PC-9 (cell line): Measurements from ENCODE around the gene PARPBP. TPM values are rescaled to one million over a fixed set of nuclear protein-coding genes. Genes with fewer than 3 reads are reported as not detected.

Experiments used
- BruUV-seq: library from RNA; stranded (reverse); fragments of 400-500 nt; replicated peaks from 2 replicates; lab custom pipeline; 2021; lab: Mats Ljungman, UMichigan
- CTCF ChIA-PET: fragments of 300-600 bp; sonication (Branson Sonifier 250); formaldehyde crosslinking; loops from one replicate; lab custom pipeline; 2022; ENCODE audit warnings: antibody characterized with exemption; lab: Charles Lee
- POLR2A ChIA-PET: fragments of 300-600 bp; sonication (Branson Sonifier 250); formaldehyde crosslinking; loops from one replicate; lab custom pipeline; 2022; ENCODE audit warnings: antibody characterized with exemption; ENCODE audit not compliant: unreplicated experiment; lab: Charles Lee
- DNase-seq, 2 experiments: peaks; one replicate each; pipeline versions ENCODE4 v3.0.0 to v3.0.0-alpha.2; 2015 to 2022; ENCODE audit warnings: mixed read lengths in 1 of 2
- H2AFZ ChIP-seq: fragments of 200-600 bp; sonication (generic); 2 replicates; pipeline ENCODE4 v1.8.1; 2017; ENCODE audit warnings: antibody characterized with exemption
- H3F3A ChIP-seq: fragments of 200-600 bp; sonication (generic); 2 replicates; pipeline ENCODE4 v1.8.1; 2017; ENCODE audit warnings: antibody characterized with exemption, mild to moderate bottlenecking, low read depth; ENCODE audit not compliant: insufficient read depth
- H3K27ac ChIP-seq: fragments of 200-600 bp; sonication (generic); 2 replicates; pipeline ENCODE4 v1.6.1; 2016; ENCODE audit warnings: mixed run types
- H3K27me3 ChIP-seq: fragments of 200-600 bp; sonication (generic); 2 replicates; pipeline ENCODE4 v1.6.1; 2016; ENCODE audit warnings: low read depth, mixed run types; ENCODE audit not compliant: insufficient read depth
- H3K36me3 ChIP-seq: fragments of 200-600 bp; sonication (generic); 2 replicates; pipeline ENCODE4 v1.6.1; 2016; ENCODE audit warnings: low read depth, mixed run types
- H3K4me1 ChIP-seq: fragments of 200-600 bp; sonication (generic); replicated peaks from 2 replicates; pipeline ENCODE4 v1.6.1; 2016; ENCODE audit warnings: mixed run types; ENCODE audit not compliant: insufficient read depth
- H3K4me2 ChIP-seq: fragments of 200-600 bp; sonication (generic); 2 replicates; pipeline ENCODE4 v1.6.1; 2017; ENCODE audit warnings: mixed run types
- H3K4me3 ChIP-seq: fragments of 200-600 bp; sonication (generic); 2 replicates; pipeline ENCODE4 v1.6.1; 2016; ENCODE audit warnings: mixed run types
- H3K79me2 ChIP-seq: fragments of 200-600 bp; sonication (generic); 2 replicates; pipeline ENCODE4 v1.6.1; 2017; ENCODE audit warnings: low read depth, mixed run types
- H3K9me2 ChIP-seq: fragments of 200-600 bp; sonication (generic); 2 replicates; pipeline ENCODE4 v1.8.1; 2017; ENCODE audit warnings: mild to moderate bottlenecking; ENCODE audit not compliant: insufficient read depth
- H3K9me3 ChIP-seq: fragments of 200-600 bp; sonication (generic); 2 replicates; pipeline ENCODE4 v1.8.1; 2016; ENCODE audit warnings: low read depth; ENCODE audit not compliant: insufficient read depth
- H4K20me1 ChIP-seq: fragments of 200-600 bp; sonication (generic); 2 replicates; pipeline ENCODE4 v1.8.1; 2017; ENCODE audit not compliant: insufficient read depth
- EZH2 ChIP-seq: fragments of 200-600 bp; sonication (generic); IDR thresholded peaks from 2 replicates; pipeline ENCODE4 v1.8.0; 2017; ENCODE audit warnings: antibody characterized with exemption, low read depth
- intact Hi-C: fragments of 100-400 bp; cut with micrococcal nuclease; formaldehyde crosslinking; loops from one replicate; pipeline ENCODE4 v1.10.0; 2022; ENCODE audit not compliant: unreplicated experiment
- total RNA-seq: library from RNA; stranded (reverse); gene quantifications from 2 replicates; pipeline ENCODE4 v1.2.3, GENCODE V29; 2021
- TF ChIP-seq, protein P1 (sequence below): fragments of 200-600 bp; sonication (generic); conservative IDR thresholded peaks from 2 replicates; pipeline ENCODE4 v1.6.1; 2017; ENCODE audit warnings: mixed run types, antibody characterized with exemption, mild to moderate bottlenecking, moderate library complexity

The PARPBP gene
- total RNA-seq, 1 experiment from 2014 or later = 16.2 TPM

DNA sequence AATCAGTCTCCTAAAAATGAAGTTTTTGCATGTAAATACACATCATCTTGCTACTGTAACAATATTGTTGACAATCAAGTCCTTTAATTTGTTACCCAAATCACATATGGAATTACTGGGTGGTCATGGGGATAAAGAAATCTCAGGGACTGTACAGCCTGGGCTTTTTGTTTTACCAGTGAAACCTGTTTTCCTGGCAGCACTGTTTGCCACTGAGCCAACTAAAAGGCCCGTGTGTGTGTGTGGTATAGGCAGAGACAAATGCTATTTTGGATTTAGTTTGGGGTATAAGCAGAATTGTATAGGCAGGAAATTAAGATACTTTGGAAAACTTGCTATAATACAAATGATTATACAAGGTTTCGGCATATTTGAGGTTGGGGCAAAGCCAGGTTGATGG, 5.8 kb upstream of the PARPBP start:
- Histone ChIP-seq H3K9me2 (no peaks in the 10 kb centered on the region), H3K4me3 (no peak overlapping the region), H3K79me2 (peaks cover 11% of the 10 kb centered on the region), H2AFZ (no peak overlapping the region), H3K36me3 (peaks cover 45% of the 10 kb centered on the region), H3K4me1 (peaks cover 8% of the 10 kb centered on the region), H4K20me1 (no peaks in the 10 kb centered on the region), H3K4me2 (no peak overlapping the region), H3F3A (no peaks in the 10 kb centered on the region; the same call in 1 of the 2 replicates), H3K9me3 (no peaks in the 10 kb centered on the region), H3K27ac (no peak overlapping the region), H3K27me3 (no peaks in the 10 kb centered on the region)
- no TSS peak for BruUV-seq
- intact Hi-C loops = no loop called here
- POLR2A ChIA-PET = no interaction called here
- TF ChIP-seq, protein P1, sequence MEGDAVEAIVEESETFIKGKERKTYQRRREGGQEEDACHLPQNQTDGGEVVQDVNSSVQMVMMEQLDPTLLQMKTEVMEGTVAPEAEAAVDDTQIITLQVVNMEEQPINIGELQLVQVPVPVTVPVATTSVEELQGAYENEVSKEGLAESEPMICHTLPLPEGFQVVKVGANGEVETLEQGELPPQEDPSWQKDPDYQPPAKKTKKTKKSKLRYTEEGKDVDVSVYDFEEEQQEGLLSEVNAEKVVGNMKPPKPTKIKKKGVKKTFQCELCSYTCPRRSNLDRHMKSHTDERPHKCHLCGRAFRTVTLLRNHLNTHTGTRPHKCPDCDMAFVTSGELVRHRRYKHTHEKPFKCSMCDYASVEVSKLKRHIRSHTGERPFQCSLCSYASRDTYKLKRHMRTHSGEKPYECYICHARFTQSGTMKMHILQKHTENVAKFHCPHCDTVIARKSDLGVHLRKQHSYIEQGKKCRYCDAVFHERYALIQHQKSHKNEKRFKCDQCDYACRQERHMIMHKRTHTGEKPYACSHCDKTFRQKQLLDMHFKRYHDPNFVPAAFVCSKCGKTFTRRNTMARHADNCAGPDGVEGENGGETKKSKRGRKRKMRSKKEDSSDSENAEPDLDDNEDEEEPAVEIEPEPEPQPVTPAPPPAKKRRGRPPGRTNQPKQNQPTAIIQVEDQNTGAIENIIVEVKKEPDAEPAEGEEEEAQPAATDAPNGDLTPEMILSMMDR = no peak
- no peak for TF ChIP-seq EZH2
- DNase-seq = no peak
- CTCF ChIA-PET = no interaction called here

DNA sequence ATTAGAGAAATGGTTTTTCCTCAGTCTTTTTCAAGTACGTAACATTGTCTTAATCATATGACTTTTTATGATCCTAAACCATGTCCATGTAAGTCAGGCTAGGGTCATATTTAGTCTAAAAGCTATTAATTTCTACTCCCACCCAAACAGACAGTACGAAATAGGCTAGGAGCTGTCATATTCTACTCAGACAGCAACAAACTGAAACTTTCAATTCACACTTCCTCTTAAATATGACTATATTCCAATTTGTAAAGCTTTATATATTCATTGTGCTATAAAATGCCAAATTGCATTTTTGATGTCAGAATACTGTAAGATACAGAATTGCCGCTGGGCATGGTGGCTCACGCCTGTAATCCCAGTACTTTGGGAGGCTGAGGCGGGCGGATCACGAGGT, 3.6 kb upstream of the PARPBP start:
- intact Hi-C loops = no loop called here
- peaks cover 17% of the 10 kb centered on the region for H3K79me2 ChIP-seq
- no peak for TF ChIP-seq EZH2
- DNase-seq = no peak
- CTCF ChIA-PET = interaction anchor here (0.6 kb wide), 1 partner anchor 695 kb away, joined by 3 read pairs; no protein-coding TSS in a partner anchor
- peaks cover 30% of the 10 kb centered on the region; the same call in 1 of the 2 replicates for H3K36me3 ChIP-seq
- peaks cover 12% of the 10 kb centered on the region for H3K4me1 ChIP-seq
- H3K27ac ChIP-seq = no peak overlapping the region
- no peak overlapping the region for H3K4me3 ChIP-seq
- H4K20me1 ChIP-seq = no peaks in the 10 kb centered on the region
- no peak overlapping the region for H3K4me2 ChIP-seq
- H3K27me3 ChIP-seq = no peaks in the 10 kb centered on the region
- H3F3A ChIP-seq = peaks cover 13% of the 10 kb centered on the region
- no TSS peak for BruUV-seq
- no peaks in the 10 kb centered on the region for H3K9me3 ChIP-seq
- no peaks in the 10 kb centered on the region for H3K9me2 ChIP-seq
- no peak overlapping the region for H2AFZ ChIP-seq
- POLR2A ChIA-PET = no interaction called here

DNA sequence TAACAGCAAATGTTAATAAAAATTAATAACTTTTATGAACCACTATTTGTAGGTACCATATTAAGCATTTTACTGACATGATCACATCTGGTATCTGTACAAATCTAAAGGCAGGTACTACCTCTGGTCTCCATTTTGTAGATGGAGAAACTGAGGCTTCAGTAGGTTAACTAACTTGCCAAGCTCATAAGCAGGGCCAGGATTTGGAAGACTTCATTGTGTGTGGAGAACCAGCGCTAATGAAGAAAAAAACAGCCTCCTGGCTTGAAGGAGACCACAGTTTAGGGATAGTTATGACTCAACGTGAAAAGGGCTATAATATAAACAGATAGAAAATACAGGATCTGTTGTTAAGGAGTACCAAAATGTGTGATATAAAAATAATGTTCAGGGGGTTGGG, 1.1 kb upstream of the PARPBP start:
- Histone ChIP-seq H2AFZ (no peak overlapping the region; the same call in 1 of the 2 replicates), H3F3A (peaks cover 18% of the 10 kb centered on the region), H3K4me1 (peaks cover 23% of the 10 kb centered on the region), H3K4me3 (peak overlapping the region; percentile 93), H3K27ac (no peak overlapping the region; the same call in 1 of the 2 replicates), H3K27me3 (no peaks in the 10 kb centered on the region), H3K79me2 (peaks cover 36% of the 10 kb centered on the region), H3K9me3 (no peaks in the 10 kb centered on the region), H3K4me2 (peak overlapping the region; percentile 80), H3K9me2 (no peaks in the 10 kb centered on the region), H3K36me3 (peaks cover 23% of the 10 kb centered on the region; the same call in 1 of the 2 replicates), H4K20me1 (no peaks in the 10 kb centered on the region)
- intact Hi-C loops = no loop called here
- no TSS peak for BruUV-seq
- CTCF ChIA-PET = interaction anchor here (0.6 kb wide), 1 partner anchor 224 kb away, joined by 3 read pairs; no protein-coding TSS in a partner anchor
- no peak for TF ChIP-seq EZH2
- TF ChIP-seq, protein P1 = no peak
- no peak for DNase-seq
- POLR2A ChIA-PET = no interaction called here

DNA sequence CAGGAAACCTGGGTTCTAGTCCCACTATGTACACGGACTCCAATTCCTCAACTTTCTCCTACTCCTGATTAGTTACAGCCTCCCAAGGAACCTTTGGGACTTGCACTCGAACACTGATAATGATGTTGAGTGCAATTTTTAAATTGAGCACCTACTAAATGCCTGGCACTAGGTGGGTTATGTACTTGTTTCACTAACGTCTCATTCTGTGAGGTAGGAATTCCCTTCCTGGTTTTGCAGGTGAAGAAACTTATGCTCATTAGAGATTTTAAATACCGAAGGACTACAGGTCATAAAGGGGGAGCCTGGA, 536 bp downstream of the PARPBP start:
- H2AFZ ChIP-seq = peak overlapping the region; percentile 96
- peak; percentile 8 to 37 for DNase-seq
- no peaks in the 10 kb centered on the region for H4K20me1 ChIP-seq
- H3K9me2 ChIP-seq = no peaks in the 10 kb centered on the region
- H3K4me2 ChIP-seq = peak overlapping the region; percentile 80
- POLR2A ChIA-PET = no interaction called here
- peaks cover 18% of the 10 kb centered on the region for H3F3A ChIP-seq
- peaks cover 17% of the 10 kb centered on the region; the same call in 1 of the 2 replicates for H3K36me3 ChIP-seq
- H3K27ac ChIP-seq = peak overlapping the region; percentile 92
- CTCF ChIA-PET = no interaction called here
- H3K4me1 ChIP-seq = peaks cover 23% of the 10 kb centered on the region
- BruUV-seq = no TSS peak
- H3K79me2 ChIP-seq = peaks cover 36% of the 10 kb centered on the region
- H3K9me3 ChIP-seq = no peaks in the 10 kb centered on the region
- H3K4me3 ChIP-seq = peak overlapping the region; percentile 93
- TF ChIP-seq, protein P1 = no peak
- TF ChIP-seq EZH2 = no peak
- intact Hi-C loops = loop anchor here (5.0 to 10.0 kb wide), 2 partner anchors 228 to 444 kb away; no protein-coding TSS in a partner anchor
- H3K27me3 ChIP-seq = no peaks in the 10 kb centered on the region
